CD14-positive monocyte (primary cell): ENCODE measurements around the gene MKKS. TPM values are rescaled to one million over a fixed set of nuclear protein-coding genes. Genes with fewer than 3 reads are reported as not detected.
"Not testable (repeated sequence)": the region's sequence is repeated elsewhere in the genome, so short reads cannot be mapped to it uniquely, and the experiment has no call there.

ENCODE experiments used
- DNase-seq, 3 donors: peaks; one replicate each; pipeline ENCODE4 v3.0.0-alpha.2; 2011 to 2022
- H2AFZ ChIP-seq: 2 replicates; pipeline ENCODE4 v1.6.0; 2012; ENCODE audit warnings: mild to moderate bottlenecking, low read depth, low read length, inconsistent platforms; ENCODE audit not compliant: insufficient read depth, poor library complexity, severe bottlenecking
- H3K27ac ChIP-seq, 2 donors: 1 replicate in 1 of 2; 2 replicates in 1 of 2; pipeline ENCODE4 v1.5.1; 2012 to 2013; ENCODE audit warnings: low read length in 2 of 2, control low read depth in 1 of 2, inconsistent platforms in 1 of 2, low read depth in 1 of 2, mild to moderate bottlenecking in 1 of 2
- H3K27me3 ChIP-seq, 2 donors: one replicate each; pipeline versions ENCODE4 v1.6.0 to v1.6.1; 2011 to 2013; ENCODE audit warnings: low read length in 2 of 2; ENCODE audit not compliant: control insufficient read depth in 2 of 2, insufficient read depth in 2 of 2
- H3K36me3 ChIP-seq, 2 donors: replicated peaks in 1 of 2; 1 replicate in 1 of 2; 2 replicates in 1 of 2; pipeline versions ENCODE4 v1.5.1 to v1.6.1; 2012 to 2013; ENCODE audit warnings: low read length in 2 of 2, control low read depth in 1 of 2, inconsistent platforms in 1 of 2, mild to moderate bottlenecking in 1 of 2; ENCODE audit not compliant: insufficient read depth in 2 of 2, control insufficient read depth in 1 of 2
- H3K4me1 ChIP-seq, 2 donors: 1 replicate in 1 of 2; 2 replicates in 1 of 2; pipeline versions ENCODE4 v1.5.1 to v1.6.1; 2012 to 2013; ENCODE audit warnings: low read length in 2 of 2, control low read depth in 1 of 2, inconsistent platforms in 1 of 2, mild to moderate bottlenecking in 1 of 2, moderate library complexity in 1 of 2; ENCODE audit not compliant: insufficient read depth in 2 of 2, control insufficient read depth in 1 of 2
- H3K4me2 ChIP-seq: replicated peaks from 2 replicates; pipeline ENCODE3; 2012; ENCODE audit warnings: low read length, moderate library complexity, mild to moderate bottlenecking; ENCODE audit not compliant: poor library complexity, severe bottlenecking; ENCODE audit errors: extremely low read depth
- H3K4me3 ChIP-seq, 3 experiments: fragments of 200-600 bp in 1 of 3; sonication (generic) in 1 of 3; replicated peaks in 1 of 3; 1 replicate in 2 of 3; 2 replicates in 1 of 3; pipeline ENCODE4 v1.5.1; 2011 to 2013; ENCODE audit warnings: low read length in 3 of 3, mild to moderate bottlenecking in 3 of 3, control low read depth in 2 of 3, low read depth in 2 of 3, inconsistent platforms in 1 of 3, moderate library complexity in 1 of 3
- H3K79me2 ChIP-seq: 2 replicates; pipeline ENCODE4 v1.6.0; 2012; ENCODE audit warnings: mild to moderate bottlenecking, control low read depth, inconsistent platforms, low read length, moderate library complexity; ENCODE audit not compliant: insufficient read depth
- H3K9ac ChIP-seq: 2 replicates; pipeline ENCODE4 v1.6.0; 2017; ENCODE audit warnings: low read length, mild to moderate bottlenecking; ENCODE audit not compliant: insufficient read depth, poor library complexity, severe bottlenecking
- H3K9me3 ChIP-seq, 2 donors: replicated peaks in 1 of 2; 1 replicate in 1 of 2; 2 replicates in 1 of 2; pipeline versions ENCODE4 v1.5.1 to v1.6.1; 2012 to 2013; ENCODE audit warnings: low read length in 2 of 2, control low read depth in 1 of 2; ENCODE audit not compliant: control insufficient read depth in 1 of 2, insufficient read depth in 1 of 2
- H4K20me1 ChIP-seq: 2 replicates; pipeline ENCODE4 v1.6.0; 2012; ENCODE audit warnings: mild to moderate bottlenecking, low read length, control low read depth, moderate library complexity; ENCODE audit not compliant: insufficient read depth
- H3K27ac Mint-ChIP-seq, 7 donors: one replicate each; pipeline ENCODE4 v1.8.0; 2020; ENCODE audit warnings: mild to moderate bottlenecking in 7 of 7, mixed read lengths in 7 of 7, moderate library complexity in 6 of 7, inconsistent platforms in 2 of 7
- H3K27me3 Mint-ChIP-seq, 3 donors: one replicate each; pipeline ENCODE4 v1.8.0; 2021 to 2022; ENCODE audit warnings: low read depth in 3 of 3, mild to moderate bottlenecking in 3 of 3, mixed read lengths in 3 of 3, moderate library complexity in 3 of 3, inconsistent platforms in 1 of 3
- H3K36me3 Mint-ChIP-seq, 2 donors: one replicate each; pipeline ENCODE4 v1.8.0; 2020; ENCODE audit warnings: mixed read lengths in 2 of 2, inconsistent platforms in 1 of 2, mild to moderate bottlenecking in 1 of 2
- H3K4me1 Mint-ChIP-seq: one replicate; pipeline ENCODE4 v1.8.0; 2020; ENCODE audit warnings: mild to moderate bottlenecking, mixed read lengths
- H3K4me3 Mint-ChIP-seq, 2 donors: one replicate each; pipeline ENCODE4 v1.8.0; 2020; ENCODE audit warnings: mild to moderate bottlenecking in 2 of 2, mixed read lengths in 2 of 2, moderate library complexity in 1 of 2
- H3K9me3 Mint-ChIP-seq, 7 donors: one replicate each; pipeline ENCODE4 v1.8.0; 2020 to 2022; ENCODE audit warnings: mixed read lengths in 7 of 7, mild to moderate bottlenecking in 6 of 7, moderate library complexity in 6 of 7, inconsistent platforms in 2 of 7
- CTCF ChIP-seq: fragments of 200-600 bp; IDR thresholded peaks from one replicate; pipeline ENCODE4 v1.8.0; 2022; ENCODE audit warnings: antibody characterized with exemption, mild to moderate bottlenecking
- WGBS: methylation state at CpG from one replicate; pipeline ENCODE4 v1.1.5; 2013; ENCODE audit warnings: missing lambda C conversion rate; ENCODE audit not compliant: insufficient coverage; 5-methylcytosine and 5-hydroxymethylcytosine counted together
- intact Hi-C, 2 donors: fragments of 100-400 bp; cut with micrococcal nuclease; formaldehyde crosslinking; loops; one replicate each; pipeline versions ENCODE4 v1.15.0 to v1.15.1; 2023
- polyA plus RNA-seq, 3 donors: library from polyadenylated mRNA; depleted of rRNA in 1 of 3; unstranded in 2 of 3; stranded (reverse) in 1 of 3; fragments of 300-500 nt in 2 of 3; fragments of >200 nt in 1 of 3; fragmentation: Illumina TruSeq in 2 of 3; gene quantifications; 1 replicate in 2 of 3; 2 replicates in 1 of 3; pipeline ENCODE4 v1.2.3, GENCODE V29; 2012 to 2021

MKKS gene
- polyA plus RNA-seq, 3 donors = 4.8 to 34.6 (median 31.8) TPM

GRCh38 chr20:10419550-10420133 lies 14.4 kb downstream of the MKKS start:
- WGBS = 88% methylated on average over 3 of the region's 5 CpGs
- peaks cover 73% of the 10 kb centered on the region for H4K20me1 ChIP-seq

GRCh38 chr20:10417218-10417617 lies 16.8 kb downstream of the MKKS start:
- H3K27me3 ChIP-seq, H3K4me3 ChIP-seq, H3K9me3 Mint-ChIP-seq, H3K4me3 Mint-ChIP-seq, intact Hi-C loops, H3K27ac Mint-ChIP-seq, DNase-seq, H3K27me3 Mint-ChIP-seq, H3K4me2 ChIP-seq, H2AFZ ChIP-seq, H3K4me1 Mint-ChIP-seq, H3K9ac ChIP-seq, H3K9me3 ChIP-seq: not testable (repeated sequence)
- peaks cover 44 to 53% of the 10 kb centered on the region in 2 donors for H3K36me3 Mint-ChIP-seq
- peak overlapping the region in 1 of 2 donors; percentile 21 for H3K27ac ChIP-seq
- peaks cover 39 to 78% of the 10 kb centered on the region in 2 donors for H3K36me3 ChIP-seq
- peaks cover 2 to 10% of the 10 kb centered on the region in 2 donors for H3K4me1 ChIP-seq
- H4K20me1 ChIP-seq = peaks cover 62% of the 10 kb centered on the region
- H3K79me2 ChIP-seq = peaks cover 18% of the 10 kb centered on the region
- WGBS = 100% methylated on average over 2 of the region's 2 CpGs

More at GRCh38 chr20:10419550-10420133, 14.4 kb downstream of the MKKS start:
- H2AFZ ChIP-seq = no peak overlapping the region
- Mint-ChIP-seq H3K4me3 (no peak overlapping the region), H3K36me3 (peaks cover 33 to 45% of the 10 kb centered on the region in 2 donors), H3K4me1 (peaks cover 10% of the 10 kb centered on the region), H3K9me3 (no peaks in the 10 kb centered on the region), H3K27ac (no peak overlapping the region), H3K27me3 (no peaks in the 10 kb centered on the region)
- H3K27me3 ChIP-seq = no peaks in the 10 kb centered on the region
- H3K4me2 ChIP-seq = no peak overlapping the region
- no peak overlapping the region for H3K27ac ChIP-seq
- no peak for DNase-seq
- no peak for TF ChIP-seq CTCF
- peaks cover 26 to 57% of the 10 kb centered on the region in 2 donors for H3K36me3 ChIP-seq
- intact Hi-C loops = no loop called here
- H3K9ac ChIP-seq = no peak overlapping the region
- no peaks in the 10 kb centered on the region for H3K9me3 ChIP-seq
- no peak overlapping the region for H3K4me3 ChIP-seq
- H3K79me2 ChIP-seq = peaks cover 34% of the 10 kb centered on the region
- H3K4me1 ChIP-seq = peaks cover 2 to 10% of the 10 kb centered on the region in 2 donors
